Measurements from ENCODE around the gene KIFC3.
"Not testable (repeated sequence)": the region's sequence is repeated elsewhere in the genome, so short reads cannot be mapped to it uniquely, and the experiment has no call there.

KIFC3 gene

DNA sequence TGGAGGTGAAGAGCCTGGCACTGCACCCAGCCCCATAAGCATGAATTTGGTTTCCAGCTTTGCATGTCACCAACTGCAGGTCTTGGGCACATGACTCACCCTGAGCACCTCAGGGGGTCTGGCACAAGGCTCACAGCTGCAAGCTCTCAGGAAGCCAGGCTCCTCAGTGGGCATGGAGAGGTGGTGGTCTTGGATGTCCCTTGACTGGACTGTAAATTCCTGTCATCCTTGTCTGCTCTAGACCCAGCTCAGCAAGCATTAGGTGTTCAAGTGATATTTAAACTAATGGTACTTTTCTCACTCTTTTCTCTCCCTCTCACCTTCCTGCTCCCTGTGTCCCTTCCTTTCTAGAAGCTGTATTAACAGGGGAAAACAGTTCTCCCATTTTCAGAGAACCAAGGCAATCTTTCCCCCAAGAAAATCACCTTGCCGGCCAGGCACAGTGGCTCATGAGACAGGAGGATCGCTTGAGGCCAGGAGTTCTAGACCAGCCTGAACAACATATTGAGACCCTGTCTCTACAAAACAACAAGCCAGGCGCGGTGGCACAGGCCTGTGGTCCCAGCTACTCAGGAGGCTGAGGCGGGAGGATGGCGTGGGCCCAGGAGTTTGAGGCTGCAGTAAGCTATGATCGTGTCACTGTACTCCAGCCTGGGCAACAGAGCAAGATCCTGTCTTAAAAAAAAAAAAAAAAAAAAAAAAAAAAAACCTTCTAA is 5.1 kb upstream of the KIFC3 start:
- DNase-seq: no peak

GRCh38 chr16:57805176-57805575 is 2.9 kb upstream of the KIFC3 start:
- no peak for DNase-seq

GRCh38 chr16:57804111-57804837 is 2.0 kb upstream of the KIFC3 start:
- DNase-seq: no peak

GRCh38 chr16:57803134-57803990 is 1.1 kb upstream of the KIFC3 start:
- DNase-seq: peak in 52 of 56 donors; percentile 35 to 92 (median 73)

DNA sequence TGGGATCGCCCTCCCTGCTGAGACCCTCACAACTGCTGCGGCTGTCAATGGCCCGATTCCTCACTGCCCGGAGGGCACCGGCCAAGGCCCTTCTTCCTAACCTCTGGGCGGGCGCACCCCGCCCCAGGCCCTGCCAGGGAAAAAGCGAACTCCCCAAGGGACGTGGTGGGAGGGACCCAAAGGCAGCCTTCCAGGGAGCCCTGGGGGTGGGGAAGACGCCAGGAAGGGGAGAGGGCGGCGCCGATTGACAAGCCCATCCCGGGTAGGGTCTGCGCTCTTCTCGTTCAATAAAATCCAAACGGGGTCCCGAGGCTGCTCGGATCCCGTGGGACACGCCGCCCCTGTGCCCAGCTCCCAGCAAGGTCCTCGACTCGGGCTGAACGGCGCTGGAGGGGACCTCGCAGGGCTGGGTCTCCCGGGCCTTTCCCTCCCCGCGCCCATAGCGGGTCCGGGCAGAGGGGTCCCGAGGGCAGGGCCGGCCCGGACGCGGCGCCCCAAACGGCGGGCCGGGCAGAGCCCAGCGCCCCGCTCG is 416 bp downstream of the KIFC3 start:
- DNase-seq: peak in 18 of 56 donors; percentile 28 to 65 (median 47)

- DNase-seq: no peak
Measured at GRCh38 chr16:57801098-57801808, 1.0 kb downstream of the KIFC3 start.

DNA sequence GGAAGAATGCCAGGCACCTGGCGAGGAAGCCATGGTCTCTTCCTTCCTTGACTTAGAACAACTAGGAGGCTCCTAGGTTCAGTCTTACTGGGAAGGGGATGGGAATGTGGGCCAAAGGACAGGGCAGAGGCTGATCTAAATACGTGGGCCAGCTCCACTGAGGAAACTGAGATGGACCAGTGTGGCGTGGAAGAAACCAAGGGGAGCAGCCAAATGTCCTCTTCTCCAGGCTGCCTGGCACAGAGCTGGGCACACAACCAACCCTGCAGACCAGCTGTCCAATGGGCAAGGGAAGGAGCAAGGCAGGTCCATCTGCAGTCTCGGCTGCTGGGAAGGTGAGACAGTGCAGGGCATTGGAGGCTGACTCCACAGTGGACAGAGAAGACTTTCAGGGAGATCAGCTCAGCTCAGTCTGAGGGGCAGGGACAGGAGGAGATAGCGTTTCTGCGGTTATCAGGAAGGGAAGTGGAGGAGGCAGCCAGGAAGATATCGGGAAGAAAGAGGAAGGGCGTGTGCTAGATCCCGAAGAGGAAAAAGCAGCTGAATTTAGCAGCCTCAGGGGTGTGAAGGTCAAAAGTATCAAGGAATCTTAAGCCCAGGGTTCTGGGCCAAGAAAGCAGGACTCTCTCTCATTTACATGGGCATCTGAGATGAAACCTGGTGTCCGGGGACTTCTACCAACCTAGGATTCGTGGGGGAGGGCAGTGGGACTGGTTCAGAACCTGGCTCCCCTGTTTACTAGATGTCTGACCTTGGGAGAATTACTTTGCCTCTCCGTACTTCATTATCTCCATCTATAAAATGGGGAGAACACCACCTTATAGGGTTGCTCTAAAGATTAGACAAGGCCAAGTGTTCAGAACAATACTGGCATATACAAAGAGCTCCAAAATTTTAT is 1.8 kb downstream of the KIFC3 start:
- peak in 1 of 56 donors; percentile 22 for DNase-seq

- DNase-seq: peak in 1 of 56 donors; percentile 18
Measured at GRCh38 chr16:57799600-57800199, 2.6 kb downstream of the KIFC3 start.

- DNase-seq: no peak
Measured at GRCh38 chr16:57798953-57799599, 3.2 kb downstream of the KIFC3 start.

DNA sequence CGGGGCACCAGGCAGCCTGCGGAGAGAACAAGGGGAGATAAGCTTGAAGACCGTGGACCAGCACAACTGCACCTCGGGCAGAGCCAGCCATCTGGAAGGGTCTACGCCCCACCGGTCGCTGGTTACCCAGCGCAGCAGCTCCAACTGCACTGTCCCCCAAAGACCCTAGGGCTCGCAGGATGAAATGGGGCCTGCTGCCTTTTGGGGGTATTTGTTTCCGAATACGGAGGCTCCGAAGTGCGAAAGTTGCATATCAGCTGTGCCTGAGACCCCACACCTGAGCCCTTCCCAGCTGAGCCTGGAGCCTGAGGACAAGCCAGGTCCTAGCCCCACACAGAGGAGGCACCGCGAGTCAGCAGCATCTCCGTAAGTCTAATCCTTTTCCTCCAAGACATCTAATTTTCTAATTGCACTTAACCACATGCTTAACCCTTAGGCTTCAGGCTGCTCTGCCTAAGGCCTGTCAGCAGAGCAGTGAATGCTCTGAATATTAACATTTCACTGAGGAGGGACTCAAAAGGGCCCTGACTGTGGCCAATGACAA is 4.0 kb downstream of the KIFC3 start:
- no peak for DNase-seq

GRCh38 chr16:57797526-57798266 is 4.6 kb downstream of the KIFC3 start:
- DNase-seq: no peak

DNA sequence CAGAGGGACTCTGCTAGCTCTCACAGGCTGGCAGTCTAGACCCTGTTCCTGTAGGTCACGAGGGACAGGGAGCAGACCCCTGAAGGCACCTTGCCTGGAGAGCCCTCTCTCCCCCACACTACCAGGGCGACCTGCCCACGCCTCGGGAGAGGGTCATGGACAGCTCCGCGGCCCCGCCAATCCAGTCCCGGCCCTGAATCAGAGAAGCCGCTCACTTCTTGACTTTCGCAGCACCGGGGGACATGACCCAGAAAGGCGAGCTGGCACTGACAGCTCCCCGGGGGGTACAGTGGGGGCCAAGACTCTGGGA is 5.1 kb downstream of the KIFC3 start:
- DNase-seq: no peak

DNA sequence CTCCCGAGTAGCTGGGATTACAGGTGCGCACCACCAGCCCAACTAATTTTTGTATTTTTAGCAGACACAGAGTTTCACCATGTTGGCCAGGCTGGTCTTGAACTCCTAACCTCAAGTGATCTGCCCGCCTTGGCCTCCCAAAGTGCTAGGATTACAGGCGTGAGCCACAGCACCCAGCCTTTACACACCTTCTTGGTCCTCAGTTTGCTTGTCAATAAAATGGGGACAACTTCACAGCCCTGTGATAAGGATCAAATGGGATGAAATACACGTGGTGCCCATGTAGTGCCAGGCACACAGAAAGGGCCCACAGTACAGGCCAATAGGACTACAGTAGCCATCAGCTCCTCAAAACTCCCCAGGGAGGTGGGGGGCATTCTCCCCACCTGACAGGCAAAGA is 6.3 kb downstream of the KIFC3 start:
- not testable (repeated sequence) for DNase-seq

- DNase-seq: peak in 26 of 56 donors; percentile 11 to 70 (median 36)
Measured at GRCh38 chr16:57795431-57795878, 6.8 kb downstream of the KIFC3 start.

DNA sequence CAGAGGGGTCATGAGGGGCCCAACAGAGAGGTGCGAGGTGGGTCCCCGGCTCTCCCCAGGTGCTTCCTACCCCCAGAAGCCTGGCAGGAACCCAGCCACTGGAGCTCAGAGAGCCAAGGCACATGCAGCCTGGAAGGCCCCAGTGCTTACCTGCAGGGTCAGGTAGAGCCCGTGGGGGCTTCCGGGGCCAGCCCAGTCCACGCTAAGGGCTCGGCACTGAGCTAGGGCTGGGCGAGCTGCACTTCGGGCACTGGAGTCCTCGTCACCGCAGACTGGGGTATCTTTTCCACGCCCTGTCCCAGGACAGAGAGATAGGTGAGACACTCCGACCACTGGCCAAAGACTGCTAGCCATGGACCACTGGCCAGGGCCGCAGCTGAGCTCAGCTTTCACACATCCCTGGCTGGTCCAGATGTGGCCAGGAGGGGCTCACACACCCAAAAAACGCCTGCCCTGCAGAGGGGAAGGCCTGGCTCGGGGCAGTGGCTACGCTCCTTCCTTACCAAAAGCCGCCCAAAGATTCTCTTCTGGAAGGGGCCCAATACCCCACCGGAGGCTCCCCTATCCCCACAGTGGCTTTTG is 7.4 kb downstream of the KIFC3 start:
- DNase-seq: no peak

- no peak for DNase-seq
Measured at GRCh38 chr16:57791893-57792461, 10.3 kb downstream of the KIFC3 start.

DNA sequence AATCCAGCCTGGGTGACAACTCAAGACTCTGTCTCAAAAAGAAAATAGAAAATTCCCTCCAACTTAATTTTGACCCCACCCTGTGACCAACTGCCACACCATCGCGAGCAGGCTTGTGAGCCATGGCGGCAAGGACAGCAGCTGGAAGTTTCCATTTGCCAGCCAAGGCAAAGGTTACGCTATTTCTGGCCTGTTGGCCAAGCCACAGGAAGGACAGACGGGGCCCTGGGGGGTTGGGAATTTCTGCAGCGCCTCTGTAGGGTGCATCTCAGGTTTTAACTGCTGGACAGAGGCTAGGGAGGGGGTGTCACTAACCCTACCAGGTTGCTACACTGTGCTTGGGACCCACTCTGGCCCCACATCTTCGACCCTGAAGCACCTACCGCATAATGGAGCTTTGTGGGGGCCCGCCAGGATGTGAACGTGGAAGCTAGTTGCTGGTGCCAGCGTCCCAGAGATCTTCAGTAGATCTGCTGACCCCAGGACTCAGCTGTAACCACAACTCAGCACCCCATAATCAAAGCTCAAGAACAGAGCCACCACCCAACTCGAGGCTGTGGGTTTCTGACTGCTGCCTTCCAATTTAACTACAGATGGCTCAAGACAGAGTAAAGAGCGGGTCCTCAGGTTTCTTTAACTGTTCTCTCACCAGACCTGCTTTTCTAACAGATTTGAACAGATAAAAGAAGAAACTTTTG is 10.9 kb downstream of the KIFC3 start:
- no peak for DNase-seq
